ENCODE data around the gene TMEM59L. TPM values are rescaled to one million over a fixed set of nuclear protein-coding genes. Genes with fewer than 3 reads are reported as not detected.

TMEM59L gene
- total RNA-seq, 2 donors from 2014 or later = 0.66 to 2.1 TPM

DNA sequence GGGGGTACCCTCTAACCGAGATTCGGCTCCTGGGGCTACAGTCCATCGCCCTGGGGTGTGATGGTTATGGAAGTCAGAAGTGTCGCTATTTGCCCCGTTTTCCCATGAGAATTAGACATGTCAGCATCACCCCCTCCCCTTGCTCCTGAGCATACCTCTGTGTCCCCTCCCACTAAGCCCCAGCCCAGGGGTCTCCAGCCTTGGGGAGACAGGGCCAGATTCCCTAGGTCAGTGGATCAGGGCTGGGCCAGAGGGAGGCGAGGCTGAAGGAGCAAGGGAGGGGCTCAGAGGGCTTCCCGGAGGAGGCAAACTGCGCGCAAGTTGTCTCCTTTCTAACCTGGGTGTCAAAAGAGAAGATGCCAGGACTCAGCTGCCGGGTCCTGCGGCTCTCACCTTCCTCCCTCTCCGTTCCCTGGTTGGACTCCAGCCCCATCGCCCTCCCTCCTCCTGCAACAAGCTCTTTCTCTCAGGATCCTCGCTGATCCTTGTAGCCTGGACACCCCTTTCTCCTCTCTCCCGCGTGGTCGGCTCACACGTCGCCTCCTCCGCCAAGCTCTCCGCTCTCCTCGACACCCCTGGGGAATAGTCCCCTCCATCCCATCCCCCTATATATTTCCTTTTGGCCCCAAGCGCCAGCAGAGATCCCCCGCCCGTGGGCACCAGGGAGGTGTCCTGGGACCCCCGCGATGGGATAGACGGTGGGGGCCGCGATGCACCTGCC, 459 bp upstream of the TMEM59L start:
- TF ChIP-seq POLR2A (IDR thresholded peaks at IDR 0.05) (no peak), CTCF (IDR thresholded peaks at IDR 0.05) (no peak)
- peak overlapping the region in 1 of 2 donors; percentile 7 for H3K4me3 ChIP-seq
- no peak overlapping the region for H3K27ac ChIP-seq
- DNase-seq (no peak), ATAC-seq (peak; percentile 27)
- peaks cover 0 to 49% of the 10 kb centered on the region in 2 donors for H3K27me3 ChIP-seq
- H3K36me3 ChIP-seq (replicated peaks in 1 of 2; ENCODE audit: insufficient read depth in 1 of 2, low read depth in 2 of 2) = no peaks in the 10 kb centered on the region
- intact Hi-C loops (cut with DNase I) = no loop called here
- peaks cover 35% of the 10 kb centered on the region for H3K4me1 ChIP-seq
- no peaks in the 10 kb centered on the region for H3K9me3 ChIP-seq
- 1 to 3% methylated on average over 23 to 30 of the region's 30 CpGs for WGBS, 2 donors

DNA sequence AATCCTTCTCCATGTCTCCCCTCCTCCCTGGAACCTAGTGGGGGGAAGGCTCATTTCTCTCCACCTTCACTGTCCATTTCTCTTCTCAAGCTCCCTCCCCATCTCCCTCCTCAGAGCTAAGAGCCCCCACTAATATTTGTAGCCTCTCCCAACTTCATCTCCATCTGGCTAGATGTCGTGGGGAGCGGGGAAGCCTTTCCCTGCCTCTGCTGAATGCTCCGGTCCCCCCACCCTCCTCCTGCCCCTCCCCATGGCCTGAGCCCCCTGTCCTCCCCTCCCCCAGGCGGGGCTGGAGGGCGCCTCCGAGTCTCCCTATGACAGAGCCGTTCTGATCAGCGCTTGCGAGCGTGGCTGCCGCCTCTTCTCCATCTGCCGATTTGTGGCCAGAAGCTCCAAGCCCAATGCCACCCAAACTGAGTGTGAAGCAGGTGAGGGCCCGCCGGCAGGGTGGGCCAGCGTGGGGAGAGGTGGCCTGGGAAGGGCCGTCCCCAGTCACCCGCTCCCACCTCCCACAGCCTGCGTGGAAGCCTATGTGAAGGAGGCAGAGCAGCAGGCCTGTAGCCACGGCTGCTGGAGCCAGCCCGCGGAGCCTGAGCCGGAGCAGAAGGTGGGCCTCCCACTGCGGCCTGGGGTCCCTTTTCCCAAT, 1.0 kb downstream of the TMEM59L start:
- no peaks in the 10 kb centered on the region for H3K36me3 ChIP-seq (replicated peaks in 1 of 2; ENCODE audit: insufficient read depth in 1 of 2, low read depth in 2 of 2)
- H3K4me3 ChIP-seq = no peak overlapping the region
- WGBS, 2 donors = 36 to 39% methylated on average over 16 to 20 of the region's 23 CpGs
- H3K27me3 ChIP-seq = peaks cover 0 to 39% of the 10 kb centered on the region in 2 donors
- intact Hi-C loops (cut with DNase I) = no loop called here
- TF ChIP-seq CTCF (IDR thresholded peaks at IDR 0.05) (no peak), POLR2A (IDR thresholded peaks at IDR 0.05) (no peak)
- ATAC-seq = no peak
- no peaks in the 10 kb centered on the region for H3K9me3 ChIP-seq
- H3K4me1 ChIP-seq = peaks cover 28% of the 10 kb centered on the region
- H3K27ac ChIP-seq = no peak overlapping the region
- no peak for DNase-seq

- 71 to 86% methylated on average over 3 of the region's 3 CpGs for WGBS, 2 donors
Measured at GRCh38 chr19:18616023-18616422, 3.4 kb downstream of the TMEM59L start.

DNA sequence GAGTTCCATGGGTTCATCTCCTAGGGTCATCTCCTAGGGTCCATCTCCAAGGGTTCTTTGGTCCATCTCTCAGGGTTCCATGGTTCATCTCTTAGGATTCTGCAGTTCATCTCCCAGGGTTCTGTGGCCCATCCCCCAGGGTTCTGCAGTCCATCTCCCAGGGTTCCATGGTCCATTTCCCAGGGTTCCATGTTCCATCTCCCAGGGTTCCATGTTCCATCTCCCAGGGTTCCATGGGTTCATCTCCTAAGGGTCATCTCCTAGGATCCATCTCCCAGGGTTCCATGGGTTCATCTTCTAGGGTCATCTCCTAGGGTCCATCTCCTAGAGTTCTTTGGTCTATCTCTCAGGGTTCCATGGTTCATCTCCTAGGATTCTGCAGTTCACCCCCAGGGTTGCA, 4.9 kb downstream of the TMEM59L start:
- H3K36me3 ChIP-seq (replicated peaks in 1 of 2; ENCODE audit: insufficient read depth in 1 of 2, low read depth in 2 of 2) = no peaks in the 10 kb centered on the region
- peaks cover 7% of the 10 kb centered on the region for H3K4me1 ChIP-seq

More at GRCh38 chr19:18616023-18616422, 3.4 kb downstream of the TMEM59L start:
- H3K27ac ChIP-seq = no peak overlapping the region
- ATAC-seq (no peak), DNase-seq (no peak)
- peaks cover 0 to 24% of the 10 kb centered on the region in 2 donors for H3K27me3 ChIP-seq
- H3K9me3 ChIP-seq = no peaks in the 10 kb centered on the region
- H3K4me1 ChIP-seq = peaks cover 21% of the 10 kb centered on the region
- intact Hi-C loops (cut with DNase I) = no loop called here
- no peak overlapping the region for H3K4me3 ChIP-seq
- H3K36me3 ChIP-seq (replicated peaks in 1 of 2; ENCODE audit: insufficient read depth in 1 of 2, low read depth in 2 of 2) = no peaks in the 10 kb centered on the region
- no peak for TF ChIP-seq CTCF (IDR thresholded peaks at IDR 0.05)
- TF ChIP-seq POLR2A (IDR thresholded peaks at IDR 0.05) = no peak

More for the DNA sequence above, 4.9 kb downstream of the TMEM59L start:
- ATAC-seq = no peak
- no peaks in the 10 kb centered on the region for H3K9me3 ChIP-seq
- intact Hi-C loops (cut with DNase I) = no loop called here
- TF ChIP-seq POLR2A (IDR thresholded peaks at IDR 0.05) (no peak), CTCF (IDR thresholded peaks at IDR 0.05) (no peak)
- no peak overlapping the region for H3K4me3 ChIP-seq
- DNase-seq = no peak
- peaks cover 0 to 10% of the 10 kb centered on the region in 2 donors for H3K27me3 ChIP-seq
- H3K27ac ChIP-seq = no peak overlapping the region

Data from body of pancreas (tissue), 4 donors.